Nephron progenitor cell (in vitro differentiated cells): ENCODE measurements around the gene WDR74.

Experiments
- DNase-seq: peaks from one replicate; pipeline ENCODE4 v3.0.0; 2021
- H3K27ac Mint-ChIP-seq: 2 replicates; pipeline ENCODE4 v1.8.0; 2021; ENCODE audit warnings: mild to moderate bottlenecking, moderate library complexity, mixed read lengths
- H3K27me3 Mint-ChIP-seq: 2 replicates; pipeline ENCODE4 v1.8.0; 2021; ENCODE audit warnings: mild to moderate bottlenecking, low read depth, mixed read lengths; ENCODE audit not compliant: poor library complexity
- H3K36me3 Mint-ChIP-seq: 2 replicates; pipeline ENCODE4 v1.8.0; 2021; ENCODE audit warnings: low read depth, mixed read lengths
- H3K4me1 Mint-ChIP-seq: 2 replicates; pipeline ENCODE4 v1.8.0; 2021; ENCODE audit warnings: mixed read lengths
- H3K4me3 Mint-ChIP-seq: 2 replicates; pipeline ENCODE4 v1.8.0; 2021; ENCODE audit warnings: mild to moderate bottlenecking, moderate library complexity, mixed read lengths
- H3K9me3 Mint-ChIP-seq: 2 replicates; pipeline ENCODE4 v1.8.0; 2021; ENCODE audit warnings: mild to moderate bottlenecking, moderate library complexity, mixed read lengths
- CTCF ChIP-seq: fragments of 200-600 bp; sonication (generic); IDR thresholded peaks from 2 replicates; pipeline ENCODE4 v1.5.0; 2021; ENCODE audit warnings: antibody characterized with exemption

Gene WDR74

GRCh38 chr11:62787005-62787759 is 52.2 kb downstream of the WDR74 start, which contains the start of gene TMEM179B:
Gene TMEM179B (plus strand): TSS chr11:62787402. CDS start chr11:62787432, 30 bp downstream.
- Mint-ChIP-seq H3K4me3 (peak within 1 kb of the TSS; percentile 92), H3K36me3 (peaks cover 48% of the 10 kb centered on the region), H3K4me1 (peaks cover 44% of the 10 kb centered on the region), H3K27ac (peak within 1 kb of the TSS; percentile 94), H3K27me3 (peaks cover 2% of the 10 kb centered on the region), H3K9me3 (no peaks in the 10 kb centered on the region)
- peak; percentile 97 for DNase-seq
- TF ChIP-seq CTCF, result no peak

GRCh38 chr11:62786318-62787004 is 52.9 kb downstream of the WDR74 start:
- TF ChIP-seq CTCF, result peak; percentile 97
- H3K27ac Mint-ChIP-seq, result peak overlapping the region; percentile 22
- peaks cover 2% of the 10 kb centered on the region for H3K27me3 Mint-ChIP-seq
- H3K36me3 Mint-ChIP-seq, result peaks cover 53% of the 10 kb centered on the region
- peaks cover 40% of the 10 kb centered on the region for H3K4me1 Mint-ChIP-seq
- H3K4me3 Mint-ChIP-seq, result peak overlapping the region; percentile 80
- DNase-seq, result peak; percentile 92
- no peaks in the 10 kb centered on the region for H3K9me3 Mint-ChIP-seq
